OCI-LY7 (cell line): ENCODE measurements around the gene INSYN2A.

Experiments
- CTCF ChIP-seq: fragments of 200-600 bp; sonication (generic); conservative IDR thresholded peaks from 2 replicates; pipeline ENCODE4 v1.5.1; 2014; ENCODE audit warnings: mild to moderate bottlenecking, antibody characterized with exemption, low read length, moderate library complexity, mixed read lengths
- EZH2phosphoT487 ChIP-seq: fragments of 200-600 bp; sonication (generic); IDR thresholded peaks from 2 replicates; pipeline ENCODE4 v1.6.1; 2018; ENCODE audit warnings: low read depth, borderline replicate concordance, mild to moderate bottlenecking, mixed run types, antibody characterized with exemption, low read length, moderate library complexity, mixed read lengths

- TF ChIP-seq CTCF: no peak
- no peak for TF ChIP-seq EZH2phosphoT487
Observed at GRCh38 chr10:127245456-127245855, 49.1 kb upstream of the INSYN2A start.
